CD4-positive, alpha-beta T cell treated with Interleukin-6 for 4 hours (primary cell): ENCODE results near the gene TET1.
"Not testable (repeated sequence)": the region's sequence is repeated elsewhere in the genome, so short reads cannot be mapped to it uniquely, and the experiment has no call there.

Experiments used
- DNase-seq: peaks from one replicate; pipeline ENCODE4 v3.0.0-alpha.2; 2020; ENCODE audit warnings: mixed read lengths

TET1 gene

DNA sequence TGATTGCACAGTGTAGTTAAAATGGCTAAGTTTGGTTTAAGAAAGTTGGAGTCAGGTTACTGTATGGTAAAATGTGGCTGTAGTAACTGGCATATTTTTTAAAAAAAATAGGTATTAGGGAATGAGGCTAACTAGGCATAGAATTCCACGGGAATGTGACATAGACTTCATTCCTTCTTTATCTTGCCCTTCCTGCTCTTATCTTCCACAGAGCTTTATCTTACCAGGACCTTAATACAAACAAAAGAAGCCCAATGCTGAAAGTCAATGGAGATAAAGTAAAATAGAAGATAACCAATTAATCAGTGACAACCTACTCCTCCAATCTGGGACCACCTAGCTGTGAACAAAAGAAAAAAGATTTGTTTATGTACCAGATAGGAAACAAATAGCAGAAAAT lies 58.1 kb downstream of the TET1 start:
- no peak for DNase-seq

DNA sequence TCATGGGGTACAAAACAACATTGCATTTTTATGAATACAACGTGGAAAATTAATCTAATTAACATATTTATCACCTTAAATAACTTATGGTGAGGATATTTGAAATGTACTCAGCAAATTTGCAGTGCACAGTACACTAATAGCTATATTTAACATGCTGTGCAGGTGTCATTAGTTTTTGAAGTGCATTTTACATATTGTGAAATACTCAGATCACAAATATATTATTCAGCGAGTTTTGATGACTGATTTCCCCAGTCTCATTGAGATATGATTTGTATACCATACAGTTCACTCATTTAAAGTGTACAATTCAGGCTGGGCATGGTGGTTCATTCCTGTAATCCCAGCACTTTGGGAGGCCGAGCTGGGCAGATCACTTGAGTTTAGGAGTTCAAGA lies 59.5 kb downstream of the TET1 start:
- DNase-seq, result no peak

DNA sequence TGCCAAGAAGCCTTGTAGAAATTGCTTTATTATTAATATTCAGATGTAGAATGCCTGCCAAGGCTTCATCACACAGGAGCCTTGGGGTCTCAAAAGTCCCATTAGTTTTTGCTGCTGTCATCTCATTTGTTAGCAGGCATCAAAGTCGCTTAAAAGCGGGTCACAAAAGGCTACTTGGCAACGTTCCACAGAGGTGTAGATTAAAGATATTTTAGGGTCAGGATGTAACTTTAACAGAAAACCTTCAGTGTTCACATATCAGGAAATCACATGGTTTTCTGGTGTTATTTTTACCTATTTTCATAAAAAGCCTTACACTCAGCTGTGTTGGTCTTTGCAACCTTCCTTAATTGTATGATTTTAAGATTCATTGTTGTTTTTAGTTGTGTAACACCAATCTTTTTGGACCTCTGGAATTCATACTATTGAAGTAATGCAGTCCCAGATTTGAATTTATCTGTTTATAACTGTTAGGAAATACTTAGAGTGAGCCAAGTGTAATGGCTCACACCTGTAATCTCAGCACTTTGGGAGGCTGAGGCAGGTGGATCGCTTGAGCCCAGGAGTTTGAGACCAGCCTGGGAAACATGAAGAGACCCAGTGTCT lies 65.3 kb downstream of the TET1 start:
- DNase-seq, result no peak

DNA sequence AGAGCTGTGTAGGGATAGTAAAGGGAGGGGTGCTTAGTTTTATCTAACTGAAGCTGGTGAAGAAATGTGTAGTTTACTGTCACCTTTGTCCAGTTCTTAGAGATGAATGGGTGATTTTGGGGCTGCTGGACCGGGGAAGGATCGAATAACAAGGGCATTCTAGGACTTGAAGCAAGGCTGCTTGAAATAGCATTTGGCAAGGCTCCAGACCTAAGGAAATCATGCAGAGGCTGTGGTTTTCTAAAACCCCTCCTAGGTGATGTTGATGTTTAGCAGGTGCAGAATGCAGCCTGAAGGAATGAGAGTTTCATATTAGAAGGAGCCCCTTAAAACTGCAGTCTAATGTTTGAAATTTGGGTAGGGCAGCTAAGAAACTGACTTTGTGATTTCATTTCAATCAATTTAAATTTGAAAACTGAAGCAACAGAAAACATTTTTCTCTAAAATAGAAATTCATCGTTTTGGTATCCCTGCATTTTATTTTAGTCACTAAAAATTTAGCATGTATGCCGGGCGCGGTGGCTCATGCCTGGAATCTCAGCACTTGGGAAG lies 68.5 kb downstream of the TET1 start:
- peak; percentile 22 for DNase-seq

DNA sequence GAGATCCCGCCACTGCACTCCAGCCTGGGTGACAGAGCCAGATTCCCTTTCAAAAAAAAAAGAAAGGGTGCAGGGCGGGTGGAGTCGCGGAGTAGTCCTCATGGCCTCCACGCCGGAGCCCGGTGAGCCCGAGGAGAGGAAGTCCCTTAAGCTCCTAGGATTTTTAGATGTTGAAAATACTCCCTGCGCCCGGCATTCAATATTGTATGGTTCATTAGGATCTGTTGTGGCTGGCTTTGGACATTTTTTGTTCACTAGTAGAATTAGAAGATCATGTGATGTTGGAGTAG lies 72.1 kb downstream of the TET1 start:
- DNase-seq, result not testable (repeated sequence)

DNA sequence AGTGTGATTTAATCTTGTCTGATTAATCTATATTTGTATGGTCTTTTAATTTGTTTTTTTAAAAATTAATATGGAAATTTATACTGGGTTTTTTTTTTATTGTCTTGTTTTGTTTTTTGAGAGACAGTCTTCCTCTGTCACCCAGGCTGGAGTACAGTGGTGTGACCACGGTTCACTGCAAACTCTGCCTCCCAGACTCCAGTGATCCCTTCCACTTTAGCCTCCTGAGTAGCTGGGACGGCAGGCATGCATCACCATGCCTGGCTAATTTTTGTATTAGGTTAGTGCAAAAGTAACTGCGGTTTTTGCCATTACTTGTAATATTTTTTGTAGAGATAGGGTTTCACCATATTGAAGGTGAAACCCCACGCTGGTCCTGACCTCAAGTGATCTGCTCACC lies 73.1 kb downstream of the TET1 start:
- no peak for DNase-seq

DNA sequence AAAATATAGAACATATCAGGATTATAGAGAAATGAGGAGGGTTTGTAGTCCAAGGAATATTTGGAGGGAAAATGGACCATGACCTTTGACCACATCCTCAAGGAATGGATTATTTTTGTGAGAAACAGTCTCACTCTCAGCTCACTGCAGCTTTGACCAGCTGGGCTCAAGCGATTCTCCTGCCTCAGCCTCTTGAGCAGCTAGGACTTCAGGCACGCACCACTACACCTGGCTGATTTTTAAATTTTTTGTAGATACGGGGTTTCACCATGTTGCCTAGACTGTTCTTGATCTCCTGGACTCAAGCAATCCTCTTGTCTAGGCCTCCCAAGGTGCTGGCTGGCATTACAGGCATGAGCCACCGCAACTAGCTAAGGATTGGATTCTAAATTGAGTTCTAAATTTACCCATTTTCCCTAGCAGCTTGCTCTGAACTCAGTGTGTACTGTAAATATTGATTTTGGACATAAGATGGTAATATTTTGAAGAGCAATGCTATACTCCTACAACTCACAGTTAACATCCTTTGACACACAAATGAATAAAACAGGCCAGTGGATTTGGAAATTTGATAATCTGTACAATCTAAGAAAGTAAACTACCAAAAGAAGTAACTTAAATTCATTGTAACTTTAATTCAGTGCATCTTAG lies 73.8 kb downstream of the TET1 start:
- DNase-seq, result no peak

DNA sequence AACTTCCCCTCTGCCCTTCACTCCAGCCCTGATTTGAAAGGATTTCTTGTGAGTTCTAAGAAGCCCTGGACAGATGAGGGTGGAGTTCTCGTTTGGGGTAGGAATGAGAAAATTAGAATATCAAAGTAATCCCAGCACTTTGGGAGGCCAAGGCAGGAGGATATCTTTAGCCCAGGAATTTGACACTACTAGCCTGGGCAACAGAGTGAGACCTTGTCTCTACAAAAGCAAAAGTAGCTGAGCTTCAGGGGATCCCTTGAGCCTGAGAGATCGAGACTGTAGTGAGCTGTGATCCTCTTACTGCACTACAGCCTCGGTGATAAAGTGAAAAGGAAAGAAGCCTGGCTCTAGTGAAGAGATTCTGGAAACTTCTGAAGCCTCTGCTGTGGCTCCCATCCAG lies 76.2 kb downstream of the TET1 start:
- DNase-seq, result no peak

DNA sequence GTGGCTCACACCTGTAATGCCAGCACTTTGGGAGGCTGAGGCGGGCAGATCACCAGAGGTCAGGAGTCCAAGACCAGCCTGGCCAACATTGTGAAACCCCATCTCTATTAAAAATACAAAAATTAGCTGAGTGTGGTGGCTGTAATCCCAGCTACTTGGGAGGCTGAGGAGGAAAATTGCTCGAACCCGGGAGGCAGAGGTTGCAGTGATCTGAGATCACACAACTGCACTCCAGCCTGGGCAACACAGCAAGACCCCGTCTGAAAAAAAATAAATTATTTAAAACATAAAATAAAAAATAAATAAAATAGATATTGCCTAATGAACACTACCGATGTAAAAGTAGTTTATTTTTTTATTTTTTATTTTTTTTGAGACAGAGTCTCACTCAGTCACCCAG lies 83.4 kb downstream of the TET1 start:
- not testable (repeated sequence) for DNase-seq

DNA sequence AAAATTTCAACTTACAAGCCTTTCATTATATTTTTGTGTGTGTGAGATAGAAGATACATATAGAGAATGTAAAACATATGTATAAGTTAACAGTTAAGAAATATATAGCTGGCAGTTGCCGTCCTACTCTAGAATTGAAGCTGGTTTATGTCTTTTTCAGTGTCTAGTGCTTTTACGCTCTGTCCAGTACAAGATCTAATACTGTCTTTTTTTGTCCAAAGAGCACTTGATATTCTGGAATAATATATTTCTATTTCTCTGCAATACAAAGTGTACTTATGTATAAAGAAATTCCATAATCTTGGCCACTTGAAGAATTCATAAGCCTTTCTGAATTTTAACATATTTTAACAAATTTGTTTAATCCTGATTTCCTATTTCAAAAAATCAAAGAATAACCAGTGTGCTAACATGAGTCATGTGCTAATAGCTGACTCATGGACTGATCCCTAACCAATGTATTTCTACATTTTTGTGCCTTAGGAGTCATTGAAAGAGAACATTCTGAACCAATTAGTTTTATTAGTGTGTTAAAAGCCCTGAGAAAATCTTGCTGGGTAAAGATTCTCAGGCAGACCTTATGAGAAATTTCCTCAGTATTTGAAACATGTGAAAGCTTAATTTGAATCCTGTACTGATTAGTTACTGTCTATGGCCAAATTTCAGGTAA lies 87.7 kb downstream of the TET1 start:
- DNase-seq, result no peak

DNA sequence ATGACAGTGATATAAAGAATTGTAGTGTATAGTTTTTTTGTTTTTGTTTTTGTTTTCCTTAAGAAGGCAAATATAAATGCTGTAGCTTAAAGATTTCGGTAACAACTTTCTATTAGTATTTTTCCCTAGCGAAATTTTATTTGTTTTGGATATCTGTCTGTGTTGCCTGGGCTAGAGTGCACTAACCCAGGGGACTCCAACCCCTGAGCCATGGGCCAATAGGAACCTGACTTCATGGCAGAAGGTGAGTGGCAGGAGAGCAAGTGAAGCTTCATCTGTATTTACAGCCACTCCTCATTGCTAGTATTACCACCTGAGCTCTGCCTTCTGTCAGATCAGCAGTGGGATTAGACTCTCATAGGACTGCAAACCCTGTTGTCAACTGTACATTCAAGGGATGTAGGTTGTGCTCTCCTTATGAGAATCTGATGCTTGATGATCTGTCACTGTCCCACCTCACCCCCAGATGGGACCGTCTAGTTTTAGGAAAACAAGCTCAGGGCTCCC lies 95.5 kb downstream of the TET1 start:
- DNase-seq, result no peak

DNA sequence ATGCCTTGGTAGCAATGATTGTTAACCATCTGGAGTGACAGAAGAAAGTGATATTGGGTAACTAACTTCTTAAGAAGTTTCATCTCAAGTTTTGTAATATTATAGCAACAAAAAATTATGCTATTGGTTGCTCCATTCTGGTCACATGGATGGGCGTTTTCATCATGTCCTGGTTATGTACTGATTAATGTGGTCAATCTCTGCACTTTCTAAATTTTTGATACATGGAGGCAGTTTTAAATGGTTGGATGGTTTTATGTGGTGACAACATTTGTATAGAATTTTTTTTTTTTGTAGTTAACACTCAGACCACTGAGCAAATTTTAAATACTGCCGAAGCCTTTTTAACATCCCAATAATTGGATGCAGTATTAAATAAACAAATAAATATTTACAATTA lies 105.7 kb downstream of the TET1 start:
- DNase-seq, result no peak

DNA sequence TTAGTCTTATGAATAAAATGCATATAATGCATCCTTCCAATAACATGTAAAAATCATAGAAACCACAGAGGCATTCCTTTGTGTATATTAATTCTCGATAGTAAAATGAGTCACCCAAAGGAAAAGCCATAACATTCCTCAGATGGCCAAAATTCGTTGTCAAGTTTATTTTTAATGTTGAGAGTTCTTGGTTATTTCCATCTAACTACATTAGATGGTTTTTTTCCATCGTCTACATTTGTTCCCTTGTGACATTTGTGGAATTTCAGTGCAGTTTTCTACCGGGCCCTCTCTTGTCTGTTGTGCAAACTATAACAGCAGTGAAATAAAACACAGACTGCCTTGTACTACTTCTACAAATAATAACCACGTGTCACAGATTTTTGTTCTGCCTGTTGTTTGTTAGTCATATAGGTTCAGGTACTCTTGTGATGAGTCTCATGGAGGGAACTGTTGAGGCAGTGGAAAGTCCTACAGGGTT lies 106.2 kb downstream of the TET1 start:
- no peak for DNase-seq

DNA sequence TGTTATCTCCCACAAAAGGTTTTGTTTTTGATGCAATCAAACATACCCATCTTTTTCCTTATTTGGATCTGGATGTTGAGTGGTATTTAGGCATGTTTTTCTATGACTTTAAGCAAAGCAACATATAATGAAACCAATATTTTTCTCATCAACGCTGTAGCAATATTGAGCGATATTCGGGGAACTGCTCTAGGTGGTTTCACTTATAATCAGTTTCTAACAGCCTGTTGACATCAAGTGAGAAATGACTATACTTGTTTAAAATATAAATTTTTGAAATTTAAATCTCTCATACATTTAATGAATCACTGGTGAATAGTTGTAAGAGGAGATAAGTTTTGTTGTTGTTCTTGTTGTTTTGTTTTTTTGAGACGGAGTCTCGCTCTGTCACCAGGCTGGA lies 108.1 kb downstream of the TET1 start:
- no peak for DNase-seq

DNA sequence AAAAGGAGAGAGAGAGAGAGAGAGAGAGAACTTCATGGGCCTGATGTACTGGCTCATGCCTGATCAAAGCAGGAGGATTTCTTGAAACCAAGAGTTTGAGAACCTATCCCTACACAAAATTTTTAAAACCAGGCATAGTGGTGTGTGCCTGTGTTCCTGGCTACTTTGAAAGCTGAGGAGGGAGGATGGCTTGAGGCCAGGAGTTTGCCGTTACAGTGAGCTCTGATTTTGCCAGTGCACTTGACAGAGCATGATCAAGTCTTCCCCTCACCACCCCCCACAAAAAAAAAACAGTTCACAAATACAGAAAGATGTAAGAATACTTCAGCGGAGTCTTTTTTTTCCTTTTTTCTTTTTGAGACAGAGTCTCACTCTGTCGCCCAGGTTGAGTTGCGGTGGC lies 108.8 kb downstream of the TET1 start:
- DNase-seq, result no peak

DNA sequence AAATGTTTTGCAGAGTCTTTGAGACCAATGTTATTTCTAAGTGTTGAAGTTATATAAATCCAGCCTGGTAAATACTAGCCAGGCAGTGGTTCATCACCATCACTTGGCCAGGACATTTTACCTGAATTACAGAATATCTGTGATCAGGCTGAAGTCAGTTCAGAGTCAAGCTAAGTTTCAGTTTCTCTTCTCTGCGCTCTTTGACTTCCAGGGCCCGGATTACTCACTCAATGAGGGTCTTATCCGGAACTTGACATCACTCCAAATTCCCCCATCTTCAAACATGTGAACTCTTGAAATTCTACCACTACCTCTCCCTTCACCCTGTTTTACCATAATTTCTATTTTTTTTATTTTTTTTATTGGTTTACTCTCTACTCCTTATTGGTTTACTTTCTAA lies 124.3 kb downstream of the TET1 start:
- DNase-seq, result no peak

DNA sequence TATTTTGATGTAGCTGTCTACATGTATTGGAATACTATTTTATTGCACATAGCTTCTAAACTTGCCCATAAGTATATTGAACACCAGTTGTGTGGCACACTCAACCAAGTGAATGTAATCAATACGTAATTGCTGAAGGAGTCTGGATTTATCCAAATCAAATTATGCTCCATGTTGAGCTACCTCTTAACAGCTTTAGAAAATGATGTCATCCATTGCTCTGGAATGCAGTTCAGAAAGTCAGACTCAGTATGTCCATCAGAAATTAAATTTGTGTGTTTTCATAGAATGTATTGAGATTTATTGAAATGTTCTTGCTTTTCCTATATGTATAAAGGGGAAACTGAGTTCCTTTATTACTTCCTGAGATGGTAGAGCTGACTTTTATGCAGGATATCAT lies 135.9 kb downstream of the TET1 start:
- no peak for DNase-seq

DNA sequence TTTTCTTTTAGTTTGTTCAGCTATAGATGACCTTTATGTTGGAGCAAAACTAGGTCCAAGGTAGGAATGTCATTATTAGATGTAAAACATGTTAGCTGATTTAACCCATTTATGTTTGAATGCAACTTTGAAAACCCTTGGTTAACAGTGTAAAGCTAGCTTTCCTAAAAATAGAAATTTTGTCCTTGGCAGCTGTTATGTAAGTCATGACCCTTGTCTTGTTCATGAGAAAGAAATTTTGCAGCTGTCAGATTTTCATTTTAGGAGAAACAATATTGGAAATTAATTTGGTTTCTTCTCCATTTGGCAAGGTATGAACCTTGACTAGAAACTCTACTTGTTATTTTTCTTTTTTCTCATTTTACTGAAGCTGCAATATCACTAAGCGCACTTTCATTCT lies 137.0 kb downstream of the TET1 start:
- no peak for DNase-seq

DNA sequence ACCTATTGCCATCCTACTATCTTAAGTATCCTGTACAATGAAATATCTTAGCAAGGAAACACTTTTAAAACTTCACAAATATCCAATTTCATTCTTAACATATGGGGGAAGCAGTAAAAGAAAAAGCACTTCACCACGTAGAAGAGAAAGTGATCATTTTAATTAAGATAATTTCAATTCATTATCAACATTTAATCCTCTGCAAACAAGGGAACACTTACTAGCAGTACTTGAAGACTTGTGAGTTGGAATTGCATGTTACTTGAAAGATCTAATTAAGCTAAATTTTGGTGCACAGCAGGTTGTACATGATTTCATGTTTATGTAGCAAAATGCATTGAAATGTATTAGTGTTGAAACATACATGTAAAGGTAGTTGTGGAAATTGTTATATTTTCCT lies 140.1 kb downstream of the TET1 start:
- no peak for DNase-seq

DNA sequence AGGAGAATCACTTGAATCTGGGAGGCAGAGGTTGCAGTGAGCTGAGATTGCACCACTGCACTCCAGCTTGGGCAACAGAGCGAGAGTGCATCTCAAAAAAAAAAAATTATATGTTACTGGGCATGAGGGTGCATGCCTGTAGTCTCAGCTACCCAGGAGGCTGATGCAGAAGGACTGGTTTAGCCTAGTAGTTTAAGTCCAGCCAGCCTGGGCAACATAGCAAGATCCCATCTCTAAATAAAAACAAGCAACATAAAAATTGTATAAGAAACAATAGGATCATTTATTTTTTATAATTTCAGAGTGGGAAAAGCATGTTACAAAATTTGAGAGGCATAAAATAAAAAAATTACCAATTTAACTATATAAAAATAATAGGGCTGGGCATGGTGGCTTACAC lies 145.4 kb downstream of the TET1 start:
- no peak for DNase-seq

DNA sequence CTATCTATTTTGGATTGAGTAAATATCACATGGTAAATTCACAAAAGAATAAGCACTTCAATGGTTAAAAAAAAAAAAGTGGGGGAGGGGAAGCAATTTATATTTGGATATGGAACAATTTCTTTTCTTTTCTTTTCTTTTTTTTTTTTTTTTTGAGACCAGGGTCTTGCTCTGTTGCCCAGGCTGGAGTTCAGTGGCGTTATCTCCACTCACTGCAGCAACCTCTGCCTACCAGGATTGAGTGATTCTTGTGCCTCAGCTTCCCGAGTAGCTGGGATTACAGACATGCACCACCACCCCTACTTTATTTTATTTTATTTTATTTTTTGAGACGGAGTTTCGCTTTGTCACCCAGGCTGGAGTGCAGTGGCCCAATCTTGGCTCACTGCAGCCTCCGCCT lies 148.8 kb downstream of the TET1 start:
- not testable (repeated sequence) for DNase-seq

DNA sequence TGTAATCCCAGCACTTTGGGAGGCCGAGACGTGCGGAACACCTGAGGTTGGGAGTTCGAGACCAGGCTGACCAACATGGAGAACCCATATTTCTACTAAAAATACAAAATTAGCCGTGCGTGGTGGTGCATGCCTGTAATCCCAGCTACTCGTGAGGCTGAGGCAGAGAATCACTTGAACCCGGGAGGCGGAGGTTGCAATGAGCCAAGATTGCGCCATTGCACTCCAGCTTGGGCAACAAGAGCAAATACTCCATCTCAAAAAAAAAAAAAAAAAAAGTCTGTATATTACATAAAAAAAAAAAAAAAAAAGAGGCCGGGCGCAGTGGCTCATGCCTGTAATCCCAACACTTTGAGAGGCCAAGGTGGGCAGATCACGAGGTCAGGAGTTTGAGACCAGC lies 152.9 kb downstream of the TET1 start:
- DNase-seq, result not testable (repeated sequence)

DNA sequence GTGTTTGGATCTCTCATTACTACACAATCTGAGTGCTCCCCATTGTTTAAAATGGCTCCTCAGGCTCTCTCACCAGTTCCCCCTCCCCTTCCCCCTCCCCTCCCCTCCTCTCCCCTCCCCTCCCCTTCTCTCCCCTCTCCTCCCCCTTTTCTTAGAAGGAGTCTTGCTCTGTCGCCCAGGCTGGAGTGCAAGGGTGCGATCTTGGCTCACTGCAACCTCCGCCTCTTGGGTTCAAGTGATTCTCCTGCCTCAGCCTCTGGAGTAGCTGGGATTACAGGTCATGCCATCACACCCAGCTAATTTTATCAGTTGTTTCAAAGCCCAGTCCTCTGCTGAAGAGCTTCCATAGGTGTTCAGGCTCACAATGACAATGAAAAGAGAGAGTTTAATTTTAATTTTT lies 157.3 kb downstream of the TET1 start:
- no peak for DNase-seq
